ENCODE data around the gene CUX1.

The CUX1 gene

GRCh38 chr7:102196028-102196427 is 378.6 kb downstream of the CUX1 start:
- ChIA-PET POLR2A (no interaction called here), CTCF (no interaction called here)
- H3K4me3 ChIP-seq (ENCODE audit: low read depth, low read length), result no peak overlapping the region
- no peak for TF ChIP-seq CTCF (IDR thresholded peaks at IDR 0.05; ENCODE audit: insufficient read depth, low read length, missing control alignments)
- DNase-seq (ENCODE audit: low read depth, low spot score), result no peak

- no peak overlapping the region for H3K4me3 ChIP-seq (ENCODE audit: low read depth, low read length)
- POLR2A ChIA-PET, result no interaction called here
- CTCF ChIA-PET, result interaction anchor here (1.5 kb wide), 1 partner anchor 39 kb away, joined by 4 read pairs; no protein-coding TSS in a partner anchor
- no peak for DNase-seq (ENCODE audit: low read depth, low spot score)
- no peak for TF ChIP-seq CTCF (IDR thresholded peaks at IDR 0.05; ENCODE audit: insufficient read depth, low read length, missing control alignments)
These were observed 379.7 kb downstream of the CUX1 start for GRCh38 chr7:102197161-102197560.

GRCh38 chr7:102197599-102197998 is 380.2 kb downstream of the CUX1 start:
- DNase-seq (ENCODE audit: low read depth, low spot score), result no peak
- no peak overlapping the region for H3K4me3 ChIP-seq (ENCODE audit: low read depth, low read length)
- CTCF ChIA-PET, result interaction anchor here (0.6 to 1.5 kb wide), 2 partner anchors 39 to 385 kb away, joined by 4 read pairs; no protein-coding TSS in a partner anchor
- POLR2A ChIA-PET, result no interaction called here
- TF ChIP-seq CTCF (IDR thresholded peaks at IDR 0.05; ENCODE audit: insufficient read depth, low read length, missing control alignments), result no peak

- ChIA-PET POLR2A (no interaction called here), CTCF (interaction anchor here (1.5 kb wide), 1 partner anchor 38 kb away, joined by 4 read pairs; no protein-coding TSS in a partner anchor)
- TF ChIP-seq CTCF (IDR thresholded peaks at IDR 0.05; ENCODE audit: insufficient read depth, low read length, missing control alignments), result no peak
- DNase-seq (ENCODE audit: low read depth, low spot score), result no peak
- no peak overlapping the region for H3K4me3 ChIP-seq (ENCODE audit: low read depth, low read length)
These were observed 381.1 kb downstream of the CUX1 start for GRCh38 chr7:102198417-102198956.

- ChIA-PET CTCF (interaction anchor here (1.2 kb wide), 1 partner anchor 35 kb away, joined by 3 read pairs; no protein-coding TSS in a partner anchor), POLR2A (interaction anchor here (0.7 kb wide), 1 partner anchor 72 kb away, joined by 3 read pairs; no protein-coding TSS in a partner anchor)
- DNase-seq (ENCODE audit: low read depth, low spot score), result no peak
- H3K4me3 ChIP-seq (ENCODE audit: low read depth, low read length), result no peak overlapping the region
- TF ChIP-seq CTCF (IDR thresholded peaks at IDR 0.05; ENCODE audit: insufficient read depth, low read length, missing control alignments), result no peak
These were observed 384.1 kb downstream of the CUX1 start for GRCh38 chr7:102201576-102201975.

- ChIA-PET CTCF (interaction anchor here (1.0 kb wide), 1 partner anchor 13 kb away, joined by 3 read pairs; no protein-coding TSS in a partner anchor), POLR2A (no interaction called here)
- no peak for DNase-seq (ENCODE audit: low read depth, low spot score)
- no peak for TF ChIP-seq CTCF (IDR thresholded peaks at IDR 0.05; ENCODE audit: insufficient read depth, low read length, missing control alignments)
- no peak overlapping the region for H3K4me3 ChIP-seq (ENCODE audit: low read depth, low read length)
These were observed 385.1 kb downstream of the CUX1 start for GRCh38 chr7:102202556-102202955.
